ENCODE measurements around the gene RNASE11.

Gene RNASE11

DNA sequence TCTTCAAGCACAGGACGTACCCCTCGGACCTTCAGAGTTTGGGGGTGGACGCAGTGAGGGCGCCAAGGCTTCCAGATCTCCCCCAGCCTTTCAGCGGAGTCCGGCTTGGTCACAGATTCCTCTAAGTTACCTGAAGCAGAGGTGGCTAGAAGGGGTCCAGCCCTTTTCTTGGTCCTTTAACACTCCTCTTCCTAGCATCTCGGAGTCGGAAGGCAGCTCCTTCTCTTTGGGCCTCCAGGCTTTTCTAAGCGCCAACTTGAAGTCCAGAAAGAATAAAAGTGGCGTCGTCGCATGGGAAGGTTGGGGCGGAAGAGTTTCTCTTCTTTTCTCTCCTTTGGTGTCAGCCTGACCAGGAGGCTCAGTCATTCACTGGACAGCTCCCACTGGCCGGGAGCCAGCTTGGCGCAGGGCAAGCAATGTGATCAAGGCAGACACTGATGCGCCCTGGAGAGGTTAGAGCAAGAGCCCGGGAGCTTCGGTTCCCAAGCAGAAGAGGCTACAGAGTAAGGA is 44.1 kb upstream of the RNASE11 start:
- H3K27me3 ChIP-seq (ENCODE audit: insufficient read depth, poor library complexity, severe bottlenecking): no peaks in the 10 kb centered on the region
- TF ChIP-seq POLR2AphosphoS5 (IDR thresholded peaks at IDR 0.05; ENCODE audit: low read depth): no peak
- TF ChIP-seq, protein P1, sequence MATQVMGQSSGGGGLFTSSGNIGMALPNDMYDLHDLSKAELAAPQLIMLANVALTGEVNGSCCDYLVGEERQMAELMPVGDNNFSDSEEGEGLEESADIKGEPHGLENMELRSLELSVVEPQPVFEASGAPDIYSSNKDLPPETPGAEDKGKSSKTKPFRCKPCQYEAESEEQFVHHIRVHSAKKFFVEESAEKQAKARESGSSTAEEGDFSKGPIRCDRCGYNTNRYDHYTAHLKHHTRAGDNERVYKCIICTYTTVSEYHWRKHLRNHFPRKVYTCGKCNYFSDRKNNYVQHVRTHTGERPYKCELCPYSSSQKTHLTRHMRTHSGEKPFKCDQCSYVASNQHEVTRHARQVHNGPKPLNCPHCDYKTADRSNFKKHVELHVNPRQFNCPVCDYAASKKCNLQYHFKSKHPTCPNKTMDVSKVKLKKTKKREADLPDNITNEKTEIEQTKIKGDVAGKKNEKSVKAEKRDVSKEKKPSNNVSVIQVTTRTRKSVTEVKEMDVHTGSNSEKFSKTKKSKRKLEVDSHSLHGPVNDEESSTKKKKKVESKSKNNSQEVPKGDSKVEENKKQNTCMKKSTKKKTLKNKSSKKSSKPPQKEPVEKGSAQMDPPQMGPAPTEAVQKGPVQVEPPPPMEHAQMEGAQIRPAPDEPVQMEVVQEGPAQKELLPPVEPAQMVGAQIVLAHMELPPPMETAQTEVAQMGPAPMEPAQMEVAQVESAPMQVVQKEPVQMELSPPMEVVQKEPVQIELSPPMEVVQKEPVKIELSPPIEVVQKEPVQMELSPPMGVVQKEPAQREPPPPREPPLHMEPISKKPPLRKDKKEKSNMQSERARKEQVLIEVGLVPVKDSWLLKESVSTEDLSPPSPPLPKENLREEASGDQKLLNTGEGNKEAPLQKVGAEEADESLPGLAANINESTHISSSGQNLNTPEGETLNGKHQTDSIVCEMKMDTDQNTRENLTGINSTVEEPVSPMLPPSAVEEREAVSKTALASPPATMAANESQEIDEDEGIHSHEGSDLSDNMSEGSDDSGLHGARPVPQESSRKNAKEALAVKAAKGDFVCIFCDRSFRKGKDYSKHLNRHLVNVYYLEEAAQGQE (IDR thresholded peaks at IDR 0.05; ENCODE audit: insufficient replicate concordance, low read depth): peak; percentile 86
- DNase-seq (ENCODE audit: low read depth in 1 of 2, low spot score in 1 of 2): peak in 1 of 2 experiments; percentile 45
- H3K27ac ChIP-seq (replicated peaks): no peak overlapping the region
- H3K4me3 ChIP-seq (replicated peaks; ENCODE audit: insufficient read depth, low read length): peak overlapping the region; percentile 59

DNA sequence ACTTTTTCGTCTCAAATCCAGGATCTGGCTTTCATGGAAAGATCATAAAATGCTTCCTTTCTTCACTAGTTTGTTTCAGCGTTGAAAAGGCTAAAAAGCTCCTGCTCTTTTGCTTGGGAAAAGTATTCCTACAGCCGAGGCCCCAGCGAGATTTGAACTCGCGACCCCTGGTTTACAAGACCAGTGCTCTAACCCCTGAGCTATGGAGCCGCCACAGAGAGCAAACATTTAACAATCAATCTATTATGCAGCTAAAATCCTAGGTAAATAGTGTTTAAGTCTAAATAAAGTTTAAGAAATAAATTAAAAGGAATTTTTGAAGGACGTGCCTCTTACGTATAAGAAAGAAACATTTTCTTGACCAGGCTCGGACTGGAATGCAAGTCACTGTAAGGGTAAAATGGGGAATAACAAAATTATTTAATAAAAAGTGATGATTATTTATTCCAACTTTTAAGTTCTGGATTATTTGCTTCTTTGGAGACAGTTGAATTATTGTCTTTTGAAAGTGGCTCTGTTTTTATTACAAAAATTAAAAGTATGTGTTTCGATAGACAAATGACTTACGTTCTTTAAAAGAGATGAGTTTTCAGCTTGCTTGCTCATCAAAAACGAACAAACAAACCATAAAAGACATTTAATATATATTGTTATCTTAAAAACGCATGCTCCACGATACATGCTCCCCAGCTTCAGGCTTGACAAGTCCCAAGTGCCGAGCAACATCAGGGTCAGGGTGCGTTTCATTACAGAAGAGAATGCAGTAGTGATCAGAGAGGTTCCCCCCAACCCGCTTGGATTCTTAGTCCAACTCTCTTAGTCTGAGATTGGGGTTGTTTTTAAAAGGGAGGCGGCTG is 43.5 kb upstream of the RNASE11 start:
- no peak for TF ChIP-seq POLR2AphosphoS5 (IDR thresholded peaks at IDR 0.05; ENCODE audit: low read depth)
- no peak for TF ChIP-seq GABPA (IDR thresholded peaks at IDR 0.05; ENCODE audit: low read depth)
- no peak for TF ChIP-seq SPI1 (IDR thresholded peaks at IDR 0.05; ENCODE audit: borderline replicate concordance, low read depth)
- TF ChIP-seq, protein P2, sequence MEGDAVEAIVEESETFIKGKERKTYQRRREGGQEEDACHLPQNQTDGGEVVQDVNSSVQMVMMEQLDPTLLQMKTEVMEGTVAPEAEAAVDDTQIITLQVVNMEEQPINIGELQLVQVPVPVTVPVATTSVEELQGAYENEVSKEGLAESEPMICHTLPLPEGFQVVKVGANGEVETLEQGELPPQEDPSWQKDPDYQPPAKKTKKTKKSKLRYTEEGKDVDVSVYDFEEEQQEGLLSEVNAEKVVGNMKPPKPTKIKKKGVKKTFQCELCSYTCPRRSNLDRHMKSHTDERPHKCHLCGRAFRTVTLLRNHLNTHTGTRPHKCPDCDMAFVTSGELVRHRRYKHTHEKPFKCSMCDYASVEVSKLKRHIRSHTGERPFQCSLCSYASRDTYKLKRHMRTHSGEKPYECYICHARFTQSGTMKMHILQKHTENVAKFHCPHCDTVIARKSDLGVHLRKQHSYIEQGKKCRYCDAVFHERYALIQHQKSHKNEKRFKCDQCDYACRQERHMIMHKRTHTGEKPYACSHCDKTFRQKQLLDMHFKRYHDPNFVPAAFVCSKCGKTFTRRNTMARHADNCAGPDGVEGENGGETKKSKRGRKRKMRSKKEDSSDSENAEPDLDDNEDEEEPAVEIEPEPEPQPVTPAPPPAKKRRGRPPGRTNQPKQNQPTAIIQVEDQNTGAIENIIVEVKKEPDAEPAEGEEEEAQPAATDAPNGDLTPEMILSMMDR (IDR thresholded peaks at IDR 0.05; ENCODE audit: insufficient read depth, low read length): no peak
- TF ChIP-seq, protein P1 (IDR thresholded peaks at IDR 0.05; ENCODE audit: insufficient replicate concordance, low read depth): no peak
- Histone ChIP-seq H3K4me3 (replicated peaks; ENCODE audit: insufficient read depth, low read length) (peak overlapping the region; percentile 59), H3K27ac (replicated peaks) (no peak overlapping the region), H3K27me3 (ENCODE audit: insufficient read depth, poor library complexity, severe bottlenecking) (no peaks in the 10 kb centered on the region)
- DNase-seq (ENCODE audit: low read depth in 1 of 2, low spot score in 1 of 2): peak in 1 of 2 experiments; percentile 66

DNA sequence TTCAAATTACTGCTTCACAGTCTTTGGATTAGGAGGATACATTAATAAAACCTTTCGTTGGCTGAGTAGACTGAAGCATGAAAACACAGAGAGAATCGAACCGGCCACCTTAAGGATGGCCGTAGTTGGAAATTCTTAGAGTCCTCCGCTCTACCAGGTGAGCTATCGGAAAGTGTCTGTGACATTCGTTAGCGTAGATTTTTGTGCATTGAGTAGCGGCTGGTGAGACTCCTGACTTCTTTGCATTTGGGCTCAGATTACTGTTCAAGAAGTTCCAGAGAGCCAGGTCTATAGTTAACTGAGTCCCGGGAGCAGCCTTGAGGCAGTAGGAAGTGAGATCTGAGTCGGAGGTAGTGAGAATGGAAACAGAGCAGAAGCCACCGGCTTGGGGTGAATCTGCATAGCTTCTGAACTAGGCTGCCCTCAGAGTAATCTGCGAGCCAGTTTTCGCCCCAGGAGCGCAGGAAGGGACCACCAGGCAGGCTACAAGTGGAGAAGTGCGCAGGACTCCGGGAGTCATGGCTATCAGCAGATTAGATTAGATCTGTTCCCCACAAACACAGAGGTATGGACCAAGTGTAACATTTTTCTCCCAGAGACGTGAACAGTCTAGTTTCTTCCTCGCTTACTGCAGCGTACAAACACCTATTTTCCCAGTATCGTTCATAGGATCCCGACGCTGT is 42.7 kb upstream of the RNASE11 start:
- Histone ChIP-seq H3K27me3 (ENCODE audit: insufficient read depth, poor library complexity, severe bottlenecking) (no peaks in the 10 kb centered on the region), H3K27ac (replicated peaks) (no peak overlapping the region), H3K4me3 (replicated peaks; ENCODE audit: insufficient read depth, low read length) (peak overlapping the region; percentile 39)
- TF ChIP-seq, protein P2 (IDR thresholded peaks at IDR 0.05; ENCODE audit: insufficient read depth, low read length): no peak
- TF ChIP-seq GABPA (IDR thresholded peaks at IDR 0.05; ENCODE audit: low read depth) (no peak), POLR2AphosphoS5 (IDR thresholded peaks at IDR 0.05; ENCODE audit: low read depth) (no peak), SPI1 (IDR thresholded peaks at IDR 0.05; ENCODE audit: borderline replicate concordance, low read depth) (no peak)
- TF ChIP-seq, protein P1 (IDR thresholded peaks at IDR 0.05; ENCODE audit: insufficient replicate concordance, low read depth): no peak
- DNase-seq (ENCODE audit: low read depth in 1 of 2, low spot score in 1 of 2): peak in 1 of 2 experiments; percentile 45

All from HL-60 (cell line).